Upper lobe of left lung (tissue), 4 donors: ENCODE measurements around the gene SLC11A2.

Experiments used
- CTCF ChIP-seq, 6 experiments: fragments of 450-650 bp in 4 of 6; fragments of 200-600 bp in 2 of 6; sonication (generic) in 2 of 6; IDR thresholded peaks; one replicate each; pipeline ENCODE4 v1.5.1; 2016 to 2019; ENCODE audit warnings: antibody characterized with exemption in 6 of 6
- EP300 ChIP-seq, 4 donors: sonication (generic); formaldehyde crosslinking; IDR thresholded peaks; one replicate each; pipeline ENCODE4 v1.5.1; 2017; ENCODE audit warnings: antibody characterized with exemption in 4 of 4, control low read depth in 2 of 4

GRCh38 chr12:51025338-51025835, 797 bp downstream of the SLC11A2 start:
- TF ChIP-seq CTCF (IDR thresholded peaks at IDR 0.05) (no peak), EP300 (IDR thresholded peaks at IDR 0.05) (no peak)
